ENCODE results near the gene TCP1. TPM values are rescaled to one million over a fixed set of nuclear protein-coding genes. Genes with fewer than 3 reads are reported as not detected.

Gene TCP1
- total RNA-seq, 1 experiment from 2014 or later = 229 TPM

Small RNA genes lying within 50 kb of the gene (small RNA-seq; reads per million reads assigned to genes)
- 32.4 to 47.9 reads per million in 2 experiments for gene SNORA20
- 0 reads per million in 2 experiments for gene SNORA29

Other genes with a start within 250 kb of the TCP1 start
- 108 and 109 TPM in 2 replicates for gene SOD2, start 96.4 kb downstream of the TCP1 start, total RNA-seq (2014; rRNA removed; shearing (Covaris generic))
- gene WTAP, start 62.1 kb downstream of the TCP1 start, total RNA-seq (2014; rRNA removed; shearing (Covaris generic)) = 59.6 and 59.7 TPM in 2 replicates
- 13.8 and 14.7 TPM in 2 replicates for gene ACAT2, start 27.6 kb downstream of the TCP1 start, total RNA-seq (2014; rRNA removed; shearing (Covaris generic))
- 123 and 126 TPM in 2 replicates for gene MRPL18, start 865 bp upstream of the TCP1 start, total RNA-seq (2014; rRNA removed; shearing (Covaris generic))
- 0.05 TPM in 1 of 2 replicates, not detected in the other for gene PNLDC1, start 10.7 kb upstream of the TCP1 start, total RNA-seq (2014; rRNA removed; shearing (Covaris generic))
- not detected in 2 replicates for gene MAS1, start 101.4 kb upstream of the TCP1 start, total RNA-seq (2014; rRNA removed; shearing (Covaris generic))
- 63.4 and 87.5 TPM in 2 replicates for gene IGF2R, start 179.5 kb upstream of the TCP1 start, total RNA-seq (2014; rRNA removed; shearing (Covaris generic))

Data from SK-MEL-5 (cell line).